B cell (primary cell): ENCODE measurements around the gene WNT1.

Experiments used
- EZH2 ChIP-seq: IDR thresholded peaks from 2 replicates; pipeline ENCODE4 v1.6.1; 2012; ENCODE audit warnings: borderline replicate concordance, low read depth, mild to moderate bottlenecking, moderate library complexity, low read length; ENCODE audit not compliant: insufficient read depth, poor library complexity, severe bottlenecking
- TF ChIP-seq, protein P1 (sequence below): fragments of 200-600 bp; IDR thresholded peaks from one replicate; pipeline ENCODE4 v1.8.0; 2022; ENCODE audit warnings: antibody characterized with exemption, mild to moderate bottlenecking

- no peak for TF ChIP-seq EZH2
- TF ChIP-seq, protein P1, sequence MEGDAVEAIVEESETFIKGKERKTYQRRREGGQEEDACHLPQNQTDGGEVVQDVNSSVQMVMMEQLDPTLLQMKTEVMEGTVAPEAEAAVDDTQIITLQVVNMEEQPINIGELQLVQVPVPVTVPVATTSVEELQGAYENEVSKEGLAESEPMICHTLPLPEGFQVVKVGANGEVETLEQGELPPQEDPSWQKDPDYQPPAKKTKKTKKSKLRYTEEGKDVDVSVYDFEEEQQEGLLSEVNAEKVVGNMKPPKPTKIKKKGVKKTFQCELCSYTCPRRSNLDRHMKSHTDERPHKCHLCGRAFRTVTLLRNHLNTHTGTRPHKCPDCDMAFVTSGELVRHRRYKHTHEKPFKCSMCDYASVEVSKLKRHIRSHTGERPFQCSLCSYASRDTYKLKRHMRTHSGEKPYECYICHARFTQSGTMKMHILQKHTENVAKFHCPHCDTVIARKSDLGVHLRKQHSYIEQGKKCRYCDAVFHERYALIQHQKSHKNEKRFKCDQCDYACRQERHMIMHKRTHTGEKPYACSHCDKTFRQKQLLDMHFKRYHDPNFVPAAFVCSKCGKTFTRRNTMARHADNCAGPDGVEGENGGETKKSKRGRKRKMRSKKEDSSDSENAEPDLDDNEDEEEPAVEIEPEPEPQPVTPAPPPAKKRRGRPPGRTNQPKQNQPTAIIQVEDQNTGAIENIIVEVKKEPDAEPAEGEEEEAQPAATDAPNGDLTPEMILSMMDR = no peak
Measured at GRCh38 chr12:48981757-48982157, 3.6 kb downstream of the WNT1 start.
